GM12878 (cell line): ENCODE results near the gene NUP62. TPM values are rescaled to one million over a fixed set of nuclear protein-coding genes. Genes with fewer than 3 reads are reported as not detected.

Source experiments
- CHD2 ChIP-seq: IDR thresholded peaks from 2 replicates; pipeline ENCODE4 v1.6.1; 2011; ENCODE audit warnings: low read depth, low read length, improper control_type of control experiment, borderline replicate concordance
- CREM ChIP-seq: IDR thresholded peaks from 2 replicates; pipeline ENCODE4 v1.6.1; 2014; ENCODE audit warnings: antibody characterized with exemption, low read depth
- EGR1 ChIP-seq, 2 experiments: IDR thresholded peaks; 1 replicate in 1 of 2; 2 replicates in 1 of 2; pipeline ENCODE4 v1.6.1; 2011 to 2012; ENCODE audit warnings: low read depth in 2 of 2, low read length in 2 of 2, borderline replicate concordance in 1 of 2, mild to moderate bottlenecking in 1 of 2, moderate library complexity in 1 of 2
- GABPA ChIP-seq: IDR thresholded peaks from 2 replicates; pipeline ENCODE4 v1.6.1; 2014; ENCODE audit warnings: antibody characterized with exemption, low read depth, mild to moderate bottlenecking, inconsistent platforms
- IKZF1 ChIP-seq: fragments of 450-650 bp; conservative IDR thresholded peaks from 2 replicates; pipeline ENCODE4 v1.6.1; 2017; ENCODE audit warnings: antibody characterized with exemption, mild to moderate bottlenecking
- JUND ChIP-seq: IDR thresholded peaks from 2 replicates; pipeline ENCODE4 v1.6.1; 2012; ENCODE audit warnings: low read depth, mild to moderate bottlenecking, low read length, improper control_type of control experiment, moderate library complexity
- NBN ChIP-seq: fragments of 450-650 bp; IDR thresholded peaks from 2 replicates; pipeline ENCODE4 v1.6.1; 2016
- NR2F1 ChIP-seq: fragments of 450-650 bp; conservative IDR thresholded peaks from 2 replicates; pipeline ENCODE4 v1.6.1; 2017; ENCODE audit warnings: mild to moderate bottlenecking
- PAX5 ChIP-seq: IDR thresholded peaks from 2 replicates; pipeline ENCODE4 v1.6.1; 2011; ENCODE audit warnings: low read depth, low read length, borderline replicate concordance
- RFX5 ChIP-seq: IDR thresholded peaks from 2 replicates; pipeline ENCODE4 v1.6.1; 2011; ENCODE audit warnings: low read depth, low read length, improper control_type of control experiment
- SIX5 ChIP-seq: IDR thresholded peaks from 2 replicates; pipeline ENCODE4 v1.6.1; 2011; ENCODE audit warnings: mild to moderate bottlenecking, low read depth, low read length, moderate library complexity; ENCODE audit not compliant: severe bottlenecking
- SMARCA5 ChIP-seq: fragments of 450-650 bp; IDR thresholded peaks from 2 replicates; pipeline ENCODE4 v1.6.1; 2017; ENCODE audit warnings: mild to moderate bottlenecking
- SUPT20H ChIP-seq: IDR thresholded peaks from 2 replicates; pipeline ENCODE4 v1.6.1; 2011; ENCODE audit warnings: low read depth, mild to moderate bottlenecking, low read length, moderate library complexity, borderline replicate concordance; ENCODE audit not compliant: control insufficient read depth
- SUZ12 ChIP-seq: fragments of 200-600 bp; sonication (generic); IDR thresholded peaks from one replicate; pipeline ENCODE4 v1.6.1; 2018; ENCODE audit warnings: antibody characterized with exemption, mild to moderate bottlenecking; ENCODE audit not compliant: unreplicated experiment
- ZBED1 ChIP-seq: IDR thresholded peaks from 2 replicates; pipeline ENCODE4 v1.6.1; 2016; ENCODE audit warnings: borderline replicate concordance
- ZNF24 ChIP-seq: fragments of 450-650 bp; IDR thresholded peaks from 2 replicates; pipeline ENCODE4 v1.6.1; 2017; ENCODE audit warnings: antibody characterized with exemption, mild to moderate bottlenecking
- polyA plus RNA-seq, 11 experiments: library from polyadenylated mRNA; depleted of rRNA in 4 of 11; unstranded in 6 of 11; stranded (reverse) in 5 of 11; fragments of >200 nt; fragmentation: Nextera tagmentation in 4 of 11; fragmentation: Illumina TruSeq in 1 of 11; extraction: Ambion mirVana in 4 of 11; extraction: Trizol in 1 of 11; gene quantifications; 1 replicate in 1 of 11; 2 replicates in 10 of 11; pipeline versions ENCODE4 v1.2.1 to v1.2.3, GENCODE V29; 2011 to 2016; ENCODE audit warnings: inconsistent platforms in 2 of 11, missing spikeins in 2 of 11, low read depth in 1 of 11
- total RNA-seq, 4 experiments: library from RNA; depleted of rRNA in 3 of 4; stranded (reverse); fragments of >200 nt in 3 of 4; fragmentation: Illumina TruSeq in 1 of 4; extraction: Trizol in 1 of 4; gene quantifications; 2 replicates each; pipeline versions ENCODE4 v1.2.1 to v1.2.3, GENCODE V29; 2013 to 2021
- TF ChIP-seq, protein P1 (sequence below): IDR thresholded peaks from 2 replicates; pipeline ENCODE4 v1.6.1; 2012; ENCODE audit warnings: low read depth, low read length, improper control_type of control experiment
- TF ChIP-seq, protein P2 (sequence below): fragments of 450-650 bp; IDR thresholded peaks from 2 replicates; pipeline ENCODE4 v1.6.1; 2017; ENCODE audit warnings: antibody characterized with exemption, mild to moderate bottlenecking, moderate library complexity
- TF ChIP-seq, protein P3 (sequence below): fragments of 450-650 bp; IDR thresholded peaks from 2 replicates; pipeline ENCODE4 v1.6.1; 2017; ENCODE audit warnings: low read depth, mild to moderate bottlenecking, moderate library complexity
- TF ChIP-seq, protein P4 (sequence below): fragments of 450-650 bp; IDR thresholded peaks from 2 replicates; pipeline ENCODE4 v1.6.1; 2016; ENCODE audit warnings: mild to moderate bottlenecking

The NUP62 gene
- total and polyA plus RNA-seq, 10 of the 15 experiments (the other 5 are each of a cell fraction or from before 2014, with no cell fraction given): 19.5 to 110 (median 66.9) TPM

DNA sequence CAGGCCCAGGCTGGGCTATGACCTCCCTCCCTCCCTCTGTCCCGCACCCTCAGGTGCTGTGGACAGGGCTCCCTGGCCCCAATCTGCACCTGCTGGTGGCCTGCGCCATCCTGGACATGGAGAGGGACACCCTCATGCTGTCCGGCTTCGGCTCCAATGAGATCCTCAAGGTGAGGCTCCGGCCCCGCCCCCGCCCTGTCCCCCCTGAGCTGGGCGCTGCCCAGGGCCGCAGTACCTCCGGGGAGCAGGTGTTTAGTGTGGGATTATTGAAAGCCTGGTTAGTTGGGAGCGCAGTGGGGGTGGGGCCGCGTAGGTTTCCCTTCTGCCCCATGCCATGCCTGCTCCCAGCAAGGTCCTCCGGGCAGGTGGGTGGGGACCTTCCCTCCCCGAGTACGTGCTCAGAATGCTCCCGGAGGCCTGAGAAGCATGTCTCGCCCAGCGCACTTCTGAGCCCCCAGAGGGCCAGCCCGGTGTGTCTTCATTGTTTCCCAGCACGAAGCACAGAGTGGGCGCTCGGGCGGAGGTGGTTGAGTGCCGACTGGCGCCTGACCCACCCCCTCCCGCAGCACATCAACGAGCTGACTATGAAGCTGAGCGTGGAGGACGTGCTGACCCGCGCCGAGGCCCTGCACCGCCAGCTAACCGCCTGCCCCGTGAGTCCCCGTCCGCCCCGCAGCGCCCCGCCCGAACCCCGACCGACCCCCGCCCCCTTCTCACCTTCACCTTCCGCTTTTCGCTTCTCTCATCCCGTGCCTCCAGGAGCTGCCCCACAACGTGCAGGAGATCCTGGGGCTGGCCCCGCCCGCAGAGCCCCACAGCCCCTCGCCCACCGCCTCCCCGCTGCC lies 41.4 kb downstream of the NUP62 start (continued):
- TF ChIP-seq IKZF1 (peak; percentile 69), GABPA (no peak), EGR1 (IDR thresholded peaks at IDR 0.05; ENCODE audit: borderline replicate concordance in 1 of 2, low read depth in 2 of 2, low read length in 2 of 2) (peak in 1 of 2 experiments; percentile 3; a peak in 1 of 3 replicates), RFX5 (no peak), ZBED1 (no peak), PAX5 (peak; percentile 28; the same call in 1 of the 2 replicates), NBN (peak; percentile 84), CREM (no peak), JUND (no peak), SUPT20H (no peak), ZNF24 (no peak), NR2F1 (peak; percentile 35; the same call in 1 of the 2 replicates), SIX5 (no peak), SUZ12 (no peak), SMARCA5 (peak; percentile 16; the same call in 1 of the 2 replicates), CHD2 (peak; percentile 28; the same call in 1 of the 2 replicates)
- TF ChIP-seq, protein P1, sequence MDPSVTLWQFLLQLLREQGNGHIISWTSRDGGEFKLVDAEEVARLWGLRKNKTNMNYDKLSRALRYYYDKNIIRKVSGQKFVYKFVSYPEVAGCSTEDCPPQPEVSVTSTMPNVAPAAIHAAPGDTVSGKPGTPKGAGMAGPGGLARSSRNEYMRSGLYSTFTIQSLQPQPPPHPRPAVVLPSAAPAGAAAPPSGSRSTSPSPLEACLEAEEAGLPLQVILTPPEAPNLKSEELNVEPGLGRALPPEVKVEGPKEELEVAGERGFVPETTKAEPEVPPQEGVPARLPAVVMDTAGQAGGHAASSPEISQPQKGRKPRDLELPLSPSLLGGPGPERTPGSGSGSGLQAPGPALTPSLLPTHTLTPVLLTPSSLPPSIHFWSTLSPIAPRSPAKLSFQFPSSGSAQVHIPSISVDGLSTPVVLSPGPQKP: no peak
- TF ChIP-seq, protein P2, sequence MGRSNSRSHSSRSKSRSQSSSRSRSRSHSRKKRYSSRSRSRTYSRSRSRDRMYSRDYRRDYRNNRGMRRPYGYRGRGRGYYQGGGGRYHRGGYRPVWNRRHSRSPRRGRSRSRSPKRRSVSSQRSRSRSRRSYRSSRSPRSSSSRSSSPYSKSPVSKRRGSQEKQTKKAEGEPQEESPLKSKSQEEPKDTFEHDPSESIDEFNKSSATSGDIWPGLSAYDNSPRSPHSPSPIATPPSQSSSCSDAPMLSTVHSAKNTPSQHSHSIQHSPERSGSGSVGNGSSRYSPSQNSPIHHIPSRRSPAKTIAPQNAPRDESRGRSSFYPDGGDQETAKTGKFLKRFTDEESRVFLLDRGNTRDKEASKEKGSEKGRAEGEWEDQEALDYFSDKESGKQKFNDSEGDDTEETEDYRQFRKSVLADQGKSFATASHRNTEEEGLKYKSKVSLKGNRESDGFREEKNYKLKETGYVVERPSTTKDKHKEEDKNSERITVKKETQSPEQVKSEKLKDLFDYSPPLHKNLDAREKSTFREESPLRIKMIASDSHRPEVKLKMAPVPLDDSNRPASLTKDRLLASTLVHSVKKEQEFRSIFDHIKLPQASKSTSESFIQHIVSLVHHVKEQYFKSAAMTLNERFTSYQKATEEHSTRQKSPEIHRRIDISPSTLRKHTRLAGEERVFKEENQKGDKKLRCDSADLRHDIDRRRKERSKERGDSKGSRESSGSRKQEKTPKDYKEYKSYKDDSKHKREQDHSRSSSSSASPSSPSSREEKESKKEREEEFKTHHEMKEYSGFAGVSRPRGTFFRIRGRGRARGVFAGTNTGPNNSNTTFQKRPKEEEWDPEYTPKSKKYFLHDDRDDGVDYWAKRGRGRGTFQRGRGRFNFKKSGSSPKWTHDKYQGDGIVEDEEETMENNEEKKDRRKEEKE: no peak
- TF ChIP-seq, protein P3, sequence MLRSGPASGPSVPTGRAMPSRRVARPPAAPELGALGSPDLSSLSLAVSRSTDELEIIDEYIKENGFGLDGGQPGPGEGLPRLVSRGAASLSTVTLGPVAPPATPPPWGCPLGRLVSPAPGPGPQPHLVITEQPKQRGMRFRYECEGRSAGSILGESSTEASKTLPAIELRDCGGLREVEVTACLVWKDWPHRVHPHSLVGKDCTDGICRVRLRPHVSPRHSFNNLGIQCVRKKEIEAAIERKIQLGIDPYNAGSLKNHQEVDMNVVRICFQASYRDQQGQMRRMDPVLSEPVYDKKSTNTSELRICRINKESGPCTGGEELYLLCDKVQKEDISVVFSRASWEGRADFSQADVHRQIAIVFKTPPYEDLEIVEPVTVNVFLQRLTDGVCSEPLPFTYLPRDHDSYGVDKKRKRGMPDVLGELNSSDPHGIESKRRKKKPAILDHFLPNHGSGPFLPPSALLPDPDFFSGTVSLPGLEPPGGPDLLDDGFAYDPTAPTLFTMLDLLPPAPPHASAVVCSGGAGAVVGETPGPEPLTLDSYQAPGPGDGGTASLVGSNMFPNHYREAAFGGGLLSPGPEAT: 0 out of 2 replicates have a peak, but pooled peaks have one; percentile 27
- TF ChIP-seq, protein P4, sequence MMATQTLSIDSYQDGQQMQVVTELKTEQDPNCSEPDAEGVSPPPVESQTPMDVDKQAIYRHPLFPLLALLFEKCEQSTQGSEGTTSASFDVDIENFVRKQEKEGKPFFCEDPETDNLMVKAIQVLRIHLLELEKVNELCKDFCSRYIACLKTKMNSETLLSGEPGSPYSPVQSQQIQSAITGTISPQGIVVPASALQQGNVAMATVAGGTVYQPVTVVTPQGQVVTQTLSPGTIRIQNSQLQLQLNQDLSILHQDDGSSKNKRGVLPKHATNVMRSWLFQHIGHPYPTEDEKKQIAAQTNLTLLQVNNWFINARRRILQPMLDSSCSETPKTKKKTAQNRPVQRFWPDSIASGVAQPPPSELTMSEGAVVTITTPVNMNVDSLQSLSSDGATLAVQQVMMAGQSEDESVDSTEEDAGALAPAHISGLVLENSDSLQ: no peak
